Retinal pigment epithelial cell (primary cell): ENCODE results near the gene APEH.

Experiments used
- DNase-seq: peaks from one replicate; pipeline ENCODE4 v3.0.0-alpha.2; 2010; ENCODE audit warnings: low read depth
- H3K4me3 ChIP-seq: 2 replicates; pipeline ENCODE4 v1.5.1; 2011; ENCODE audit warnings: mild to moderate bottlenecking, low read length, control low read depth, moderate library complexity
- CTCF ChIP-seq: conservative IDR thresholded peaks from 2 replicates; pipeline ENCODE4 v1.5.1; 2011; ENCODE audit warnings: low read depth, low read length, control low read depth, inconsistent platforms

Gene APEH

GRCh38 chr3:49641921-49642707 is 32.0 kb upstream of the APEH start:
- no peak for DNase-seq
- H3K4me3 ChIP-seq = no peak overlapping the region
- TF ChIP-seq CTCF = no peak

DNA sequence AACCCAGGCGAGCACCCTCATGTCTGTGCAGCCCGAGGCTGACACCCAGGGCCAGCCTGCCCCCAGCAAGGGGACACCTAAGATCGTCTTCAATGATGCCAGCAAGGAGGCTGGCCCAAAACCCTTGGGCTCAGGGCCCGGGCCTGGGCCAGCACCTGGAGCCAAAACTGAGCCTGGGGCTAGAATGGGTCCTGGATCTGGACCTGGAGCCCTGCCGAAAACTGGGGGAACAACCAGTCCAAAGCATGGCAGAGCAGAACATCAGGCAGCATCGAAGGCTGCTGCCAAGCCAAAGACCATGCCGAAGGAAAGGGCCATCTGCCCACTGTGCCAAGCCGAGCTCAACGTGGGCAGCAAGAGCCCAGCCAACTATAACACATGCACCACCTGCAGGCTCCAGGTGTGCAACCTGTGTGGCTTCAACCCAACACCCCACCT is 31.4 kb upstream of the APEH start:
- no peak for TF ChIP-seq CTCF
- no peak for DNase-seq
- no peak overlapping the region for H3K4me3 ChIP-seq

- no peak for TF ChIP-seq CTCF
- H3K4me3 ChIP-seq = no peak overlapping the region
- DNase-seq = no peak
Measured at GRCh38 chr3:49644684-49645083, 29.5 kb upstream of the APEH start.

- TF ChIP-seq CTCF = no peak
- no peak for DNase-seq
- H3K4me3 ChIP-seq = no peak overlapping the region
Measured at GRCh38 chr3:49646236-49646635, 27.9 kb upstream of the APEH start.

DNA sequence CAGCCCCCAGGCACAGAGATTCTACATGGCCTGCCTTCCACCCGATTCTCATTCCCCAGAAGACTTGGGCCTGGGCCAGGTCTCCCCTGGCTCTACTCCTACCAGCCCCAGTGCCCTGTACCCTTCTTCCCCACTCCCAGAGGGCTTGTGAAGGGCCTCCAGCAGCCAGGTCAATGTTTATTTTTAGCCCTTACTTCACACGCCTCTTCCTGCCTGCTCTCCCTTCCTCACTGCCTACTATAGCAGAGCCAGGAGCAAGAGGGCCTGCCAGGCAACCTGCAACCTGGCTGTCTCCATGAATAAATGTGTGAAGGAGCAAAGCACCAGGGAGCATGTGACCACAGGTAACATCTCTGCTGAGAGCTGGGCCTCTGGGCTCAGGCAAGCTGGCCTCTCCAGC is 26.4 kb upstream of the APEH start:
- no peak for TF ChIP-seq CTCF
- H3K4me3 ChIP-seq = no peak overlapping the region
- no peak for DNase-seq

- DNase-seq = no peak
- no peak overlapping the region for H3K4me3 ChIP-seq
- no peak for TF ChIP-seq CTCF
Measured at GRCh38 chr3:49648354-49649019, 25.7 kb upstream of the APEH start.

DNA sequence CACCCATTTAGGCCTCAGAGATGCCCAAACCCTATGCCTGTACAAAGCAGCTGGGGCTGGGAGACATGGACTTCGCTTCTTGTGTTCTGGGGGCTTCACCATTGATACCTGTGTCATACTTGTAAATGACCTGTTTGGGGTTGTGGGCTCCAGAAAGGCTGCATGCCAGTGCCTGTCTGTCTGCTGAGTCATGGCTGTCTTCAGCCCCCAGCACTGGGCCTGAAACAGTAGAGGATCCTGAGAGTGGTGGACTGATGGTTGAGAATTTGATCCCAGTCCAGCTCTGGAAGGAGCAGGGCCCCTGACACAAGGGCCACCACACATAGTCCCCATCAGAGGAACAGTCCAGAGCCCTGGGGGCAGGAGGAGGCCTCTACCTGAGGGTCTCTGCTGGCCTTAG is 24.6 kb upstream of the APEH start:
- no peak overlapping the region for H3K4me3 ChIP-seq
- no peak for DNase-seq
- TF ChIP-seq CTCF = no peak
